K562 (cell line): ENCODE results near the gene TLX2. TPM values are rescaled to one million over a fixed set of nuclear protein-coding genes. Genes with fewer than 3 reads are reported as not detected.
"Not testable (repeated sequence)": the region's sequence is repeated elsewhere in the genome, so short reads cannot be mapped to it uniquely, and the experiment has no call there.

Experiments used
- ATAC-seq: fragments of 200-7000 bp; cut with Tn5 transposase; 3 replicates; pipeline ENCODE4 v1.9.1; 2020; ENCODE audit warnings: moderate library complexity
- BruUV-seq: library from RNA; stranded (reverse); fragments of 400-500 nt; replicated peaks from 2 replicates; lab custom pipeline; 2021; lab: Mats Ljungman, UMichigan
- CTCF ChIA-PET: fragments of 300-600 bp; formaldehyde crosslinking; extraction: SDS; loops from one replicate; lab custom pipeline; 2021; ENCODE audit warnings: low intra/inter-chr PET ratio; lab: Yijun Ruan, JAX
- POLR2A ChIA-PET: fragments of 300-600, 350-650 bp; sonication (Branson Sonifier 250); formaldehyde crosslinking; extraction: SDS; loops from one replicate; lab custom pipeline; 2021; ENCODE audit warnings: antibody characterized with exemption, inconsistent platforms; lab: Yijun Ruan, JAX
- DNase-seq, 4 experiments: peaks; one replicate each; pipeline versions ENCODE4 v3.0.0 to v3.0.0-alpha.2; 2011 to 2018; ENCODE audit warnings: low spot score in 3 of 4, mixed read lengths in 3 of 4; ENCODE audit errors: extremely low read depth in 1 of 4
- FAIRE-seq: peaks from 2 replicates; lab custom pipeline; 2011; peaks lifted over from hg19 to GRCh38; lab: Jason Lieb, UNC
- H2AFZ ChIP-seq: 2 replicates; pipeline ENCODE4 v1.6.0; 2011; ENCODE audit warnings: low read depth, low read length, control low read depth, inconsistent platforms
- H3K27ac ChIP-seq: fragments of 200-600 bp; 3 replicates; pipeline ENCODE4 v1.8.0; 2011; ENCODE audit warnings: low read depth, mild to moderate bottlenecking, control low read depth, inconsistent platforms, low read length, moderate library complexity, mixed read lengths; ENCODE audit errors: extremely low read depth
- H3K27me3 ChIP-seq, 2 experiments: fragments of 300-600 bp in 1 of 2; 2 replicates in 1 of 2; 3 replicates in 1 of 2; pipeline versions ENCODE4 v1.6.0 to v1.8.0; 2011; ENCODE audit warnings: inconsistent platforms in 2 of 2, low read length in 2 of 2, mild to moderate bottlenecking in 1 of 2, mixed read lengths in 1 of 2, moderate library complexity in 1 of 2; ENCODE audit not compliant: control insufficient read depth in 2 of 2, insufficient read depth in 2 of 2
- H3K36me3 ChIP-seq: fragments of 300-600 bp; 3 replicates; pipeline ENCODE4 v1.8.0; 2011; ENCODE audit warnings: mild to moderate bottlenecking, low read length, inconsistent platforms; ENCODE audit not compliant: control insufficient read depth, insufficient read depth
- H3K4me1 ChIP-seq, 2 experiments: fragments of 200-600 bp in 1 of 2; replicated peaks in 1 of 2; 2 replicates in 1 of 2; 3 replicates in 1 of 2; pipeline versions ENCODE4 v1.5.1 to v1.8.0; 2011; ENCODE audit warnings: inconsistent platforms in 2 of 2, low read length in 2 of 2, mild to moderate bottlenecking in 1 of 2, mixed read lengths in 1 of 2, moderate library complexity in 1 of 2; ENCODE audit not compliant: control insufficient read depth in 2 of 2, insufficient read depth in 2 of 2
- H3K4me2 ChIP-seq: 2 replicates; pipeline ENCODE4 v1.6.1; 2011; ENCODE audit warnings: low read length, control low read depth, inconsistent platforms, mixed read lengths; ENCODE audit not compliant: insufficient read depth
- H3K4me3 ChIP-seq: fragments of 200-600 bp; sonication (generic), shearing (Covaris generic); 2 replicates; pipeline ENCODE4 v1.5.1; 2016; ENCODE audit warnings: control low read depth, inconsistent platforms
- H3K79me2 ChIP-seq: fragments of 200-600 bp; 3 replicates; pipeline ENCODE4 v1.8.0; 2011; ENCODE audit warnings: low read length, inconsistent platforms; ENCODE audit not compliant: control insufficient read depth, insufficient read depth
- H3K9ac ChIP-seq, 2 experiments: 2 replicates each; pipeline versions ENCODE4 v1.6.0 to v1.6.1; 2011; ENCODE audit warnings: low read depth in 2 of 2, low read length in 2 of 2, control low read depth in 1 of 2, inconsistent platforms in 1 of 2, mild to moderate bottlenecking in 1 of 2, mixed read lengths in 1 of 2; ENCODE audit not compliant: insufficient read depth in 1 of 2
- H3K9me1 ChIP-seq: one replicate; pipeline ENCODE4 v1.6.0; 2011; ENCODE audit warnings: inconsistent platforms, mild to moderate bottlenecking, low read length, moderate library complexity; ENCODE audit not compliant: control insufficient read depth, insufficient read depth
- H3K9me3 ChIP-seq: replicated peaks from 2 replicates; pipeline ENCODE4 v1.5.1; 2011; ENCODE audit warnings: low read depth, low read length, inconsistent platforms; ENCODE audit not compliant: control insufficient read depth, insufficient read depth
- H4K20me1 ChIP-seq: replicated peaks from 2 replicates; pipeline ENCODE4 v1.6.1; 2011; ENCODE audit warnings: low read length, inconsistent platforms, mixed read lengths; ENCODE audit not compliant: control insufficient read depth, insufficient read depth
- CC2D1A ChIP-seq: fragments of 450-650 bp; IDR thresholded peaks from 2 replicates; pipeline ENCODE4 v1.6.1; 2017; ENCODE audit warnings: mild to moderate bottlenecking
- POLR2A ChIP-seq: fragments of 450-650 bp; conservative IDR thresholded peaks from 2 replicates; pipeline ENCODE4 v1.6.1; 2016
- POLR2G ChIP-seq: fragments of 200-400 bp; formaldehyde crosslinking; IDR thresholded peaks from 2 replicates; pipeline ENCODE4 v1.6.1; 2017; ENCODE audit warnings: low read depth, mild to moderate bottlenecking, antibody characterized with exemption, low read length, moderate library complexity
- TAL1 ChIP-seq: fragments of 450-650 bp; IDR thresholded peaks from 2 replicates; pipeline ENCODE4 v1.6.1; 2016; ENCODE audit warnings: mild to moderate bottlenecking
- ZNF384 ChIP-seq: IDR thresholded peaks from 2 replicates; pipeline ENCODE4 v1.6.1; 2012; ENCODE audit warnings: low read depth, low read length, improper control_type of control experiment
- WGBS: fragments of 100-300 bp; shearing (Covaris generic); methylation state at CpG from one replicate; pipeline ENCODE4 v1.1.6; 2016; ENCODE audit warnings: low coverage, mixed read lengths; ENCODE audit not compliant: insufficient coverage; ENCODE audit errors: missing lambda C conversion rate; 5-methylcytosine and 5-hydroxymethylcytosine counted together
- in situ Hi-C: fragments of 300-500 bp; cut with MboI; formaldehyde crosslinking; loops from 4 replicates; pipeline ENCODE4 v1.15.0; 2018; ENCODE audit warnings: inconsistent platforms, mixed read lengths
- intact Hi-C: fragments of 100-400 bp; cut with micrococcal nuclease; formaldehyde crosslinking; loops from 2 replicates; pipeline ENCODE4 v1.14.2; 2022
- polyA plus RNA-seq, 8 experiments: library from polyadenylated mRNA; depleted of rRNA in 4 of 8; stranded (reverse) in 5 of 8; unstranded in 3 of 8; fragments of >200 nt; fragmentation: Nextera tagmentation in 2 of 8; fragmentation: Illumina TruSeq in 1 of 8; extraction: Ambion mirVana in 2 of 8; extraction: Trizol in 1 of 8; gene quantifications; 2 replicates each; pipeline versions ENCODE4 v1.2.1 to v1.2.3, GENCODE V29; 2011 to 2014; ENCODE audit warnings: inconsistent platforms in 1 of 8, missing spikeins in 1 of 8
- total RNA-seq, 7 experiments: library from RNA; depleted of rRNA in 6 of 7; stranded (reverse); fragments of >200 nt in 6 of 7; fragmentation: Illumina TruSeq in 2 of 7; extraction: Trizol in 2 of 7; gene quantifications; 2 replicates each; pipeline versions ENCODE4 v1.2.1 to v1.2.3, GENCODE V29; 2011 to 2021; ENCODE audit warnings: low replicate concordance in 1 of 7

Gene TLX2
- total and polyA plus RNA-seq, 9 of the 15 experiments (the other 6 are each of a cell fraction or from before 2014, with no cell fraction given) = not detected

DNA sequence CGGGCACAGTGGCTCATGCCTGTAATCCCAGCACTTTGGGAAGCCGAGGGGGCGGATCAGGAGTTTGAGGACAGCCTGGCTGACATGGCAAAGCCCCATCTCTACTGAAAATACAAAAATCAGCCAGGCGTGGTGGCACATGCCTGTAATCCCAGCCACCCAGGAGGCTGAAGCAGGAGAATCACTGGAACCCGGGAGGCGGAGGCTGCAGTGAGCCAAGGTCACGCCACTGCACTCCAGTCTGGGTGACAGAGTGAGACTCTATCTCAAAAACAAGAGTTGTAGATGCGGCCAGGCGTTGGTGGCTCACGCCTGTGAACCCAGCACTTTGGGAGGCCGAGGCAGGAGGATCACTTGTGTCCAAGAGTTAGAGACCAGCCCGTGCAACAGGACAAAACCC, 43.5 kb upstream of the TLX2 start:
- H3K9ac ChIP-seq, H3K27ac ChIP-seq, H4K20me1 ChIP-seq, ATAC-seq, H3K9me1 ChIP-seq, in situ Hi-C loops, H3K27me3 ChIP-seq, H3K4me3 ChIP-seq, FAIRE-seq, H2AFZ ChIP-seq, CTCF ChIA-PET: not testable (repeated sequence)
- intact Hi-C loops = loop anchor here (5.0 kb wide), 1 partner anchor 73 kb away; no protein-coding TSS in a partner anchor
- peaks cover 14 to 20% of the 10 kb centered on the region in 2 experiments; a peak in 3 of 5 replicates for H3K4me1 ChIP-seq
- POLR2A ChIA-PET = interaction anchor here (0.6 to 4.0 kb wide), 5 partner anchors 9 to 46 kb away, joined by 3 to 28 read pairs (median 3); partner anchors contain the start of genes CCDC142 and TTC31
- 0 out of 2 replicates have a peak, but pooled peaks have one; percentile 27 for TF ChIP-seq POLR2G
- TF ChIP-seq POLR2A = 0 out of 2 replicates have a peak, but pooled peaks have one; percentile 27
- TF ChIP-seq, all 486 proteins: peak for 2; not testable (repeated sequence) for 484
- not testable (repeated sequence) for H3K9me3 ChIP-seq, BruUV-seq, DNase-seq, H3K4me2 ChIP-seq
- peaks cover 16% of the 10 kb centered on the region; the same call in 2 of the 3 replicates for H3K36me3 ChIP-seq
- peaks cover 13% of the 10 kb centered on the region; the same call in 2 of the 3 replicates for H3K79me2 ChIP-seq
- WGBS = 94% methylated on average over 9 of the region's 12 CpGs

DNA sequence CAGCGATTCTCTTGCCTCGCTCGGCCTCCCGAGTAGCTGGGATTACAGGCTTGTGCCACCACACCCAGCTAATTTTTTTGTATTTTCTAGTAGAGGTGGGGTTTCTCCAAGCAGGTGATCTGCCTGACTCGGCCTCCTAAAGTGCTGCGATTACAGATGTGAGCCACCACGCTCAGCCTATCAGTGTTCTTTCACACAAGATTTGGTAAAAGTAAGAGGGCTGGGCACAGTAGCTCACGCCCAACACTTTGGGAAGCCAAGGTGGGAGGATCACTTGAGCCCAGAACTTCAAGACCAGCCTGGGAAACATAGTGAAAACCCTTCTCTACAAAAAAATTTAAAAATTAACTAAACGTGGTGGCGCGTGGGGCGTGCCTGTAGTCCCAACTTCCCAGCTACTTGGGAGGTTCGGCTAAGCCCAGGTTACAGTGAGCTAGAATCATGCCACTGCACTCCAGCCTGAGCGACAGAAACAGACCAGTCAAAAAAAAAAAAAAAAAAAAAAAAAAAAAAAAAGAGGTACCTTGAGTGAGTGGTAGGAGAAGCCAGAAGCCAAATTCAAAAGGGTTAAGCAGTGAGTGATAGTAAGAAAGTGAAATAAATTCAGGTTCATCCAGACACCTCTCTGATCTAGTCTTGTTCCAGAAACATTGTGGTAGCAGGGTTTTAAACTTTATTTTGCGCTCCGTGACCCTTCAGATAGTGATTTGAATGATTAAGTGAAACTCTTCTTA, 42.8 kb upstream of the TLX2 start:
- peaks cover 18% of the 10 kb centered on the region; the same call in 2 of the 3 replicates for H3K36me3 ChIP-seq
- H3K27me3 ChIP-seq = no peaks in the 10 kb centered on the region
- no TSS peak for BruUV-seq
- peak overlapping the region; percentile 83 for H3K4me3 ChIP-seq
- POLR2A ChIA-PET = interaction anchor here (0.6 to 4.0 kb wide), 8 partner anchors 10 to 124 kb away, joined by 3 to 28 read pairs (median 4); partner anchors contain the start of genes CCDC142 and TTC31
- H3K9ac ChIP-seq = peak overlapping the region; percentile 88 to 95
- ATAC-seq = no peak
- H3K27ac ChIP-seq = peak overlapping the region; percentile 95
- H3K4me1 ChIP-seq = peaks cover 14 to 20% of the 10 kb centered on the region in 2 experiments; a peak in 3 of 5 replicates
- TF ChIP-seq TAL1 (no peak), CC2D1A (no peak), ZNF384 (peak; percentile 49; the same call in 1 of the 2 replicates)
- CTCF ChIA-PET = no interaction called here
- 46% methylated on average over 16 of the region's 16 CpGs for WGBS
- no peaks in the 10 kb centered on the region for H3K9me3 ChIP-seq
- peak overlapping the region; percentile 97 for H2AFZ ChIP-seq
- in situ Hi-C loops = no loop called here
- peaks cover 13% of the 10 kb centered on the region; the same call in 2 of the 3 replicates for H3K79me2 ChIP-seq
- H4K20me1 ChIP-seq = no peaks in the 10 kb centered on the region
- no peak for FAIRE-seq
- H3K9me1 ChIP-seq = peaks cover 4% of the 10 kb centered on the region
- no peak for DNase-seq
- intact Hi-C loops = loop anchor here (5.0 kb wide), 1 partner anchor 74 kb away; no protein-coding TSS in a partner anchor
- H3K4me2 ChIP-seq = peak overlapping the region; percentile 99
